ENCODE measurements around the gene ADNP2. TPM values are rescaled to one million over a fixed set of nuclear protein-coding genes. Genes with fewer than 3 reads are reported as not detected.

Gene ADNP2
- total RNA-seq, 1 experiment from 2014 or later, result 14.8 TPM

DNA sequence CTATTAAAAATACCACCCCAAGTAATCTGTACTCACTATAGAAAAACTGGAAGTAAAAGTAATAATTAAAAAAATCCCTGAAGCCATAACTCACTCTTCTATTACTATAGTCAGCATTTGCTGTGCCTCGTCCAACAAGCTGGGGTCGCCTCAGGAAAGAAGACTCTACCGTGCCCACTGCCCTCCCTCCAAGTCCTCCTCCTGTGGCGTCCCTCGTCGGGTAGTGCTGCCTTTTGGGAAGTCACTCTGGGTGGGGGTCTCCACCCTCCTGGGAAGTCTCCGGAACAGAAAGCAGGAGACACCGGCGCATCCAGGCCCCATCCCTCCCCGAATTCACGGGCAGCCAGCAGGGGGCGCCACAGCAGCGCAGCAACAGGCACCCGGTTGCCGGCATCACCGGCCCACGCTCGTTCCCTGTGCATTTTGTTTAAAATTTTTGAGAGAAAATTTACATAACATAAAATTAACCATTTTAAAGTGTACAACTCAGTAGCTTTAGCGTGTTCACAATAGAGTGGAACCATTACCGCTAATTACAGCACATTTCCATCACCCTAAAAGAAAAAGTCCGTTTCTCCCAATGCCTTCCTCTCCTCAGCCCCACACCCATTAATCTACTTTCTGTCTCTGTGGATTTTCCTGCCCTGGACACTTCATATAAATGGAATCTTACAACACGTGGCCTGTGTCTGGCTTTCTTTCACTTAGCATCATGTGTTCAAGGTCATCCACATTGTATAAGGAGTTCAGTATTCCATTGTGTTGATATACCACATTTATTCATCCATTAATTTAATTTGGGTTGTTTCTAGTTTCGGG, 62.2 kb downstream of the ADNP2 start:
- no peak for DNase-seq (ENCODE audit: low spot score)

DNA sequence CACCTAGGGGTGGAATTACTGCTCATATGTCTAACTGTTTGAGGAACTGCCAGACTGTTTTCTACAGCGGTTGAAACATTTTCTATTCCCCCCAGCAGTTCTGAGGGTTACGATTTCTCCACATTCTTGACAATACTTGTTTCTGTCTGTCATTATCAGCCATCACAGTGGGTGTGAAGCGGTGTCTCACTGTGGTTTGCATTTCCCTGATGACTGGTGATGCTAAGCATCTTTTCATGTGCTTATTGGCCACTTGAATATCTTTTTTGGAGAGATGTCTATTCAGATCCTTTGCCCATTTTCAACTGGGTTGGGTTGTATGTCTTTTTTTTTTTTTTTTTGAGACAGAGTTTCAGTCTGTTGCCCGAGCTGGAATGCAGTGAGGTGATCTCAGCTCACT, 63.0 kb downstream of the ADNP2 start:
- DNase-seq (ENCODE audit: low spot score), result no peak

DNA sequence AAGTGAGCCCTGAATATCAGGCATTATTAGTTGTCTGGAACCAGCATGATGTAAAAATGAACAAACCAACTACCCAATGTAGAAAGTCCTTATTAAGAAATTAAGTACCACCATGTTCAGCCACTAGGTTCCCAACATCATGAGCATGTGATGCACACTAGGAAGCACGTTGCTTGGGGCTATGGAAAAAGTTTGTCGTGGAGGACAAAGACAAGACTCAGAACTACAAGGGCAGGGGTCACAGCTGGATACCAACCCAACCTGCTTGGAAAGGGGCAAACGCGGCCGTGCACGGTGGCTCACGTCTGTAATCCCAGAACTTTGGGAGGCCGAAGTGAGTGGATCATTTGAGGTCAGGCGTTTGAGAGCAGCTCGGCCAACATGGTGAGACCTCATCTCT, 64.0 kb downstream of the ADNP2 start:
- DNase-seq (ENCODE audit: low spot score), result no peak

DNA sequence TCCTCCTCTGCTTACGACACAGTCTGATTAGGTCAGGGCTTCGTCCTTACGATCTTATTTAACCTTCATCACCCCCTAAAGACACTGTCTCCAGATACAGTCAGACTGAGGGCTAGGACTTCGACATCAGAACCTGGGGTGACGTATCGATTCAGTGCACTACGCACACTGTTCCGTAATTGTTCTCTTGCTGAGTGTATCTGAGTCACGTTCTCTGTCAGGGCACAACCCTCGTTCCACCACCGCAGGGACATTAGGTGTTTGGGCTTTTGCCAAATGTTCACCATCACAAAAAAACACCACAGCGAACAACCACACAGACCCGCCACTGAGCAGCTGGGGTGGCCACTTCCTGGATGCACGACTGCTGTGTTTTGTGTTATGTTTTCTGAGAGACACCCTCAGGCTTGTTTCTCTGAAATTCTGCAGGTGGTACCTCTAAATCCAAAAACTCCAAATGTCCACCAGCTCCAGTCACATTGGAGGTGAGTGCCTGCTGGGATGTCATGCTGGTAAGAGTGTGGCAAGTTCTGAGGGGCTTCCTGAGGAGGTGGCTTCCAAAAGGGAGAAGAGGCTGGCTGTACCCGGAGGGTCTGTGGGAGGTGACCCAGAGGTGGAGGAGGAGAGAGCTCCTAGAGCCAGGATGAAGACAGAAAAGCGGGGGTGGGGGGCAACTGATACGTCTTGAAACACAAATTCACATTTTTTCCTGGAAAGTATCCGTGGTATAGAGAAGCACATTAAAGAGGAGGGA, 66.6 kb downstream of the ADNP2 start:
- DNase-seq (ENCODE audit: low spot score), result no peak

DNA sequence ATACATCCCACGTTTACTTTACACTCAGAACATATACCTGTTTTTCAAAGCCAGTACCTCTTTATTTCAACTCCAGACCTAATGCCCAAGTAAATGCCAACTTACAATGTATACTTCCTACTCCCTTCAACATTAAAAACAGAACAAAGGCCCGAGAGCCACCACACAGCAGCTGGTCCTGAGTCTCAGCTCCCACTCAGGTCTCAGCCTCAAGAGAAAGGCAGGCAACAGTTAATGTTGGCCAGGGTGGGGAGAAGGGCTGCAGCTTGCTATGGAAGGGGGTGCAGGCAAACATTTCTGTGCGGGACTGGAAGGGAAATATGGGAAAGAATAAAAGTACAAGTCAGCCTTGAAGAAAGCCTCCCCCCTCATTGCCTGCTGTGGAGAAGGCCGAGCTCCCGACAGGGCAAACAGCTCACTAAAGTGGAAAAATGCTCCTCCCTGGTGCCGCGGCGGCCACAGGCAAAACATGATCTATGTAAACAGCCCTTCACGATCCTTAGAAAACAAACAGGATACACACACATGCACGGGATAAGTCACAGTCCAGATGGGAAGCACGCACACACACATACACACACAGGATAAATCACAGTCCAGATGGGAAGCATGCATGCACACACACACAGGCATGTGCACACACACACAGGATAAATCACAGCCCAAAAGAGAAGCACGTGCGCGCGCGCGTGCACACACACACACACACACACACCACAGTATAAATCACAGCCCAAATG, 67.4 kb downstream of the ADNP2 start:
- DNase-seq (ENCODE audit: low spot score), result no peak

DNA sequence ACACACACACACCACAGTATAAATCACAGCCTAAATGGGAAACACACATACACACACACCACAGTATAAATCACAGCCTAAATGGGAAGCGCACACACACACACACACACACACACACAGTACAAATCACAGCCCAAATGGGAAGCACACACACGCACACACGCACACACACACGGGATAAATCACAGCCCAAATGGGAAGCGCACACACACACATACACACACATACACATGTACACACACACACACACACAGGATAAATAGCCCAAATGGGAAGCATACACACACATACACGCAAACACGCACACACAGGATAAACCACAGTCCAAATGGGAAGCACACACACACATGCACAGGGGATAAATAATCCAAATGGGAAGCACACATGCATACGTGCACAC, 68.1 kb downstream of the ADNP2 start:
- no peak for DNase-seq (ENCODE audit: low spot score)

DNA sequence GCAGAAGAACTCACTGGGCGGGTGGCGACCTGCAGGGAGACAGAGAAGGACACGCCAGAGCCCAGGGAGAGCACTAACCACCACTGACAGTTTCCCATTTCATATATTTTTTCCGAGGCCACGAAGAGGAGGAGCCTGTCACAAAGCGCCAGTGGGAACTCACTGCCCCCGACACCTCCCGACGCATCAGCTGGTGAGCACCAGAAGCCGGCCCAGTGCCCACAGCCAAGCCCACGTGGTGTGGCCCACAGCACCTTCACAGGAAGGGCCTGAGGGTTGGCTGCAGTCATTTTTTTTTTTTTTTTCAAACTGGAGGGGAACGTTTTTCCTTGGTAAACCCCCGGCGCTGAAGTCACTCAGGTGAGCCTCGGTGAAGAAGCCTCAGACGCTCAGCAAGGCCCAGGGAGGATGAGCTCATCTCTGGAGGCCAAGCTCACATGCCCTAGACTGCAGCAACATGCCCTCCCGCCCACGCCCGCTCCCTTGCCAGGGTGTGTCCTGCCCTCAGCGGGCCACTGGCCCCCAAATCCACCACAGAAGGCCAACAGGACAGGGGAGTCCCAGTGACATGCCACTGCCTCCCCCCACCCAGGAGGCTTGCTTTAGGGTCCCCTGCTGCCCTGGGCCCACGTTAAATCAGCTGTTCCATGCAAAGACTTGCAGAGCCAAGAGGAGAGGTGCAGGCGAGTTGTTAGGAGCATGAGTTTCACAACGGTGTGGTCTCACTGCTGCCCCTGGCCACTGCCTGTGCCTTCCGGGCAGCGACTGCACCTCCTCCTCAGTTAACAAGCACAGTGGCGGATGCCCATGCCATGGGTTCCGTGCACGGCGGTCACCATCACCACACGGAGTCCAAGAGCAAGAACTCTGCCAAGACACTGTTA, 70.1 kb downstream of the ADNP2 start:
- DNase-seq (ENCODE audit: low spot score), result no peak

DNA sequence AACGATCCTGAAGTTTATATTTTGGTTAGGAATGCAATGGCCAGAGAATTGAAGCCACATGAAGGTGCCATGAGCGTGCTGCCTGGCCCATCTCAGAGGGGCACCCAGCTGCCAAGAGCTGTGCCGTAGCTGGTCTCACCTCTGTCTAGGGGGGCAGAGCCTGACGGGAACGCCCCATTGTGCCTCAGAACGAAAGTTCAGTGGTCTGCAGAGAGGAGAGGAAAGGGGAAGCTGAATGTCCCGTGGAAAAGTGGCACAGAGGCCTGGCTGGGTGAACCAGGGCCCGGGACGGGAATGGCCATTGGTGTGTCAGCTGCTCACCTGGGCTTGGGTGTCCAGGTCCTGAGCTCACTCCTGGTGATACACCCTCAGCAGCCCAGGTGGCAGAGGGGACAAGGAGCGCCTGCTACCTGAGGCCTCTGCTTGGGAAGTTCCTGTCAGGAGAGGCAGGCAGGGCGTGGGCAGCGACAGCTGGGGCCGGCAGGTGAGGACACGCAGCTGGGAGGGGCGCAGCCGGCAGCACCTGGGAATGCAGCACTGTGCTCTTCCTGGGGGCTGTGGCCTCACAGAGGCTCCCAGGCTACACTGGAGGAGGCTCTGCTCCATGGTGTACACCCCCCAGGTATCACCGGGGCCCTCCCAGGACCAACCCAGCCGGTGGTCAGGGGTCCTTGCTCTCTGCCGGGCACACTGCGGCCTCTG, 70.9 kb downstream of the ADNP2 start:
- DNase-seq (ENCODE audit: low spot score), result no peak

DNA sequence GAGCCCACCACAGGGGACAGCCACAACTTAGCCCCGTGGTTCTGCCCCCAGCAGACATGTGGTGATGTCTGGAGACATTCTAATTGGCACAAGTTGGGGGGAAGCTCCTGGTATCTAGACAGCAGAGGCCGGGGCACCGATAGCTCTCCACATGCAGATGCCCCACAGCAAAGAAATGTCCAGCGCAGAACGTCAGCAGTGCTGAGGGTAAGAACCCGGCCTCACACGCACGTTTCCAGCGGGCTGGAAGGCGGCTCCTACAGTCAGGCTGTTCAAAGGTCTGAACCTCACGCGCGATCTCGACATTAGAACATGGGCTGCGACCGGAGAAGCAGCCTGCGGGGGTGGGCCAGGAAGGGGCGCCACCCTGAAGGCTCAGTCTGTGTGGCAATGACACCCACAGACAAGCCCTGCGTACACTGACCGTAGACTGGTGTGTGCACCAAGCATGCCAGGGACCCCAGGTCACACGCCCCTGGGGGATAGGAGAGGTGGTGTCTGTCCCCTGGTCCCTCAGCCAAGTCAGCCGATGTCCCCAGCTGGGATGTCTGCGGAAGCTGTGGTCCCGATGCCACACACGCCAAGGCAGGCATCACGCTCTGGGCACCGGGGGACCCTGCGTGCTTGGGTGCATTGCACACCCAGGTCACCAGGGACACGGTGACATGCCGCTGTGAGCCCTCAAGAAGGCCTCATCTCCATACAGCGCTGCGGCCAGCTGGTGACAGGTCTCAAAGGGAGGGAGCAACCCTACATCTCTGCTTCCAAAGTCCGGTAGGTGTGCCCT, 71.9 kb downstream of the ADNP2 start:
- no peak for DNase-seq (ENCODE audit: low spot score)

DNA sequence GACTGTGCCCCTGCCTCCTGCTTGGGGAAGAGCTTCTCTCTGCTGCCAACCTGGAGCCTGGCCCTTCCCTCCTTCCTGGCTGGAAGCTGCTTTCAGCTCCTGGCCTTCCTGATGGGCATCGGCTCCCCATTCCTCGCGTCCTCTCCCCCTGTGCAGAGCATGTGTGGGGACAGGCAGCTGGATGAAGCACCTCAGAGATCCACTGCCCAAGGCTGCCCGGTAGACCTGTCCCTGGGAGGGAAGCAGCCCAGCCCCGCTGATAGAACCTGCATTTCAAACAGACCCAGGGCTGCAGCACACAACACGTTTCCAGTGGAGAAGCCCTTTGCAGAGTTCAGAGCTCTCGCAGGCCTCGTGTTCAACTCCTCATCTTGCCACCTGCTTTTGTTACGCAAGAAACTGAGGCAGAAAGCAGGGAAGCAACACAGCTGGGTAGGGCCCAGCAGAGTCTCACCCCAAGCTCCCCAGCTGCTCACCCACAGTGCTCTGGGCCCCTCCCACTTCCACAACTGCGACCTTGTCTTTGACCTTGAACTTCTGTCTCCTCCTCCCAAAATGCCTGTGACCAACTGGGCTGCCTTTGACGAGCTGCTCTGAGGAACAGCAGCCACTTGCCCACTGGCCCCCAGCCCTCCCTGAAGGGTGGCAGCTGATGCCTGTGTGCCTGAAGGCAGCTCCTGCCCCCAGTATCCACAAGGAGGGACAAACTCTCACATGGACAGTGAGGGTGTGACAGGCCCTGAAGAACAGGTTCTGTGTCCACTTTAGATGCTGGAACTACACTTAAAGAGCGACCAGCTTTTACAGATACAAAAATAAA, 72.8 kb downstream of the ADNP2 start:
- no peak for DNase-seq (ENCODE audit: low spot score)

DNA sequence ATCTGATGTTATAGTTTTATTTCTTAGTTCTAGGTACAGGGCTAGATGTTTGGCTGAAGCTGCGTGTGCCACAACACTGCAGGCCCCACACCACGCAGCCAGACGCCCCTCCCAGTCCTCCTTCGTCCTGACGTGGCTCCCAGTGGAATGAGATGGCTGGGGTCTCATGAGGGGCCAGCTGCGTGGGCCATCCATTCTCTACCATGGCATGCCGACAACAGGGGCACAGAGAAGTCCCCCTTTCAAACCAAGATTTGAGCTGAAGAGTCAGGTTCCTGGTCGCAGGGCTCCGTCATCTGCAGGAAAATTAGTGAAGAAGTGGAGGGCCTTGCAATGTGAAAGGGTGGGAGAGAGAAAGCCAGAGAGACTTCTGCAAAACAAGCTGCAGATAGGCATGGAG, 73.8 kb downstream of the ADNP2 start:
- no peak for DNase-seq (ENCODE audit: low spot score)

DNA sequence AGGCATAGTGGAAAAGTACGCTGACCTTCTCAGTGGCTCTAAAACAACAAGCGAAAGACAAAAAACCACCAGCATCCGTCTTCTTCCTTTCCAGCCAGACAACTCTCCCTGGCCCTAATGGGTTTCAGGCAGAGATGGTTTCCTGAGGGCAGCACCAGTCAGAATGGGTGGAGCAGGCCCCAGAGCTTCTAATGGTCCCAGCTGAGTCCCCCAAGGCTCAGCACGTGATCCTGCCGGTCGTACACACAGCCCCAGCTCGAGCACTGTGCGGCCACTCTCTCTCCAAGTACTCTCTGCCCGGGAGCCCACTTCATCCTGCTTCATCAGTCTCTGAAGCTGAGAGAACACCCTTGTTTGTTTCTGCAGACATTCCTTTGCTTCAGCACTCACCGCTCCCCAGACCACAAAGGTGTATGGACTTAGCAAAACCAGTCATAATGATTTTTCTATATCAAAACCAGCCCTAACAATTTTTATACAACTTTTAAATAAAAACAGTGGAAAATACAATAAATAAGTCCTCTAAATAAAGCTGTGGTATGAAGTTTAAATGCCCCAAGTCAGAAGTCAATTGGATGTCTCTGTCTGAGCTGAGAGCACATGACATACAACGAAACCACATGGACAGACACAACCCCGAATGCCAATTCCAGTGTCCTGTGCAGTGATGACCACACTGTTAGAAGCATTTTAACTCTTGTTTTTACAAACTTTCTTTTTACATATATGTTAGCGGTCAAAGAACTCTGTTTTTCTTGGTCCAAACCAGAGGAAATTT, 74.4 kb downstream of the ADNP2 start:
- no peak for DNase-seq (ENCODE audit: low spot score)

DNA sequence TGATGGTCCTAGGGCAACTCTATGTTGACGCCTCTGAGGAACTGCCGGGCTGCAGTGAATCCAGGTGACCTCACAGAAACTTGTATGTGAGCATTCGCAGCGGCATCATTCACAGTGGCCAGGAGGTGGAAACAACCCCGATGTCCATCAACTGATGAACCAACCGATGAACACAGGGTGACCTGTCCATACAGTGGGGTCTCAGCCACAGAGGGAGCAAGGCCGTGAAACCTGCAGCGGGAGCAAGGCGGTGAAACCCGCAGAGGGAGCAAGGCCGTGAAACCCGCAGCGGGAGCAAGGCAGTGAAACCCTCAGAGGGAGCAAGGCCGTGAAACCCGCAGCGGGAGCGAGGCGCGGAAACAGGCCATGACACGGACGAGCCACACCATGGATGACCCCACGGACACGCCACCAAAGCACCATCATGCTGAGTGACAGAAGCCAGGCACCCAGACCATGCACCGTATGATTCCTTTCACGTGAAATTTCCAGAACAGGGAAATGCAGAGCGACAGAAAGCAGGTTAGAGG, 75.2 kb downstream of the ADNP2 start:
- no peak for DNase-seq (ENCODE audit: low spot score)

DNA sequence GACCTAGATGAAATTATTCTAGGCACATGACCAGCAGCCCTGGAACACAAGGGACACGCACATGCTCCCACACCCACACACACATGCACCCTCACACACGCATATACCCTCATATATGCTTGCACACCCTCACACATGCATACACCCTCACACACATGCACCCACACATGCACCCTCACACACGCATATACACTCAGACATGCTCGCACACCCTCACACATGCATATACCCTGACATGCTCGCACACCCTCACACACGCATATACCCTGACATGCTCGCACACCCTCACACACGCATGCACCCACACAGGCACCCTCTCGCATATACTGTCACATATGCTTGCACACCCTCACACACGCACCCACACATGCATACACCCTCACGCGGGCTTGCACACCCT, 76.5 kb downstream of the ADNP2 start:
- no peak for DNase-seq (ENCODE audit: low spot score)

DNA sequence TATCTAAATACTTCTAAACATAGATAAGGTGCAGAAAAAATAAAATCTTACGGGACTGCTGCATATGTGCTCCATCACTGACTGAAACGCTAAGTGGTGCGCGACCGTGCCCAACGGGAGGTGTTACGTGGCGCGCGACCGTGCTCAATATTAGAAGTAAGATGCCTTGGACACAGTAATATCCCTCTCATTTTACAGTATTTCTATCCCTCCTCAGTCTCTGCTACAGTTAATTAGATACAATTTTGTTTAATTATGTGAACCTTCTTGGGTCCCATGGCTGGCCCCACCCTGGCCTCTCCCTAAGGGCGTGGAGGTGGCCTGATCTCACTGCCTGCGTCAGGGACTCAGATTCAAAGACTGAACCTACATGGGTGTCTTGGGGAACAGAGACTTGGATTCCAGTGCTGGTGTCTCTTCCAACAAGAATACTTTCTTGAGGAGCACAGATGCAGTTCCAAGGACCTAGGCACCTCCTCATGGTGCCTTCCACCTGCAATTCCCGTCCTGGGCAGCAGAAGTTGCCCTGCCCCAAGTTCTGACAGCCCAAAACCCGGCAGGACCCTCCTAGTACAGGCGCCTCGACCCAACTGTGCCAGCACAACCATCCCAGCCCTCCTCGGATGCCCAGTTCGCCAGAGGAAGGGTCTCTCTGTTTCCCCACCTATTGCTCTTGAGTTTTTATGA, 79.0 kb downstream of the ADNP2 start:
- no peak for DNase-seq (ENCODE audit: low spot score)

DNA sequence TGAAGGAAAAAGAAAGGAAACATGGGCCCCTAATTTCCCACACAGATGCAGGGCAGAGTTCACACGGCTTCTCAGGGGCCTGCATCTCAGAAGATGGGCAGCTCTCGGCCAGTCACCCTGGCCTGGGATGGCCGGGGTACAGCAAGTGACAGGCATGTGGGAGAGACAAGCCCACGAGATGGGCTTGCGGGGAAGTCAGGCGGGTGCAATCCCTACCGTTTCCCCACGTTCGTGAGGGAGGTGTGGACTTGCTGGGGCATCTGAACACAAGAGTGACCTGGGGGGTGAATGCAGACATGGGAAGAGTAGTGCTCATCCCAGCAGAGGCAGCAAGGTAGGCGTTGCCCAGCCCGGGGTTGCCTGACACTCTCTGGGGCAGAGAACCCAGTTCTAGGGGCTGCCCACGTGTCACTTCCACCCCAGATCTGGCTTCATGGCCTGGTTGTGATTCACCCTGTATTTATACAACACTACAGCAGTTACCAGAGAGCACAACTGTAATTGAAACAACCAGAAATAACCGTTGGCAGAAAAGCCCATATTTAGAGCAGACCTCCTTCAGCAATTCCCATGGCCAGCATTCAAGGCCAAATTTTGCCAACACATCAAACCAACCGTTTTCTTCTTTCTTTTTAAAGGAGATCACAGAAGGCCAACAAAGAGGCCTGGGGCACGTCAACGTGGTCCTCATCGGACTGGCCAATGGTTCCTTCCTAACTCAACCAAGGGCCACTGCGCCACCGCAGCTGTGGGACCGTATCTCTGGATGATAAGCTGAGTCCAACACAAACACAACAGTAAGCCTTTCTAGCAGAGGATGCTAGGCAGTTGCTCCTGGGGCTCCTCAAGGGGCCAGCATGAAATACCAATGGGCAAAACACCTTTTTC, 79.8 kb downstream of the ADNP2 start:
- no peak for DNase-seq (ENCODE audit: low spot score)

DNA sequence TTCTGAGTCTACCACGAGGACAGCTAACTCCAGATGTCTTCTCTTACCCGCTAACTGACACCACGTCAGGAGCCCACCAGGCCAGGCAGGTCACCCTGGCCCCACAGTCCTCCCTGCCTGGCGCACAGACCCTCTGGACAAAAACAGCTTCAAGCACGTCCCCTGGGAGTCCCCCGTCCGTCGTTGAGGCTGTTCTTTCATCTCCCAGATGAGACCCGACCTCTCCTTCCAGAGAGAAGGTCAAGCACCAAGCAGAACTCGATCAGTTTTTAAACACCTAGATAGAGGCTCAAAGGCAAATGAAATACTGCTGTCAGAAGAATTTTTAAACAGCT, 80.4 kb downstream of the ADNP2 start:
- no peak for DNase-seq (ENCODE audit: low spot score)

All from HT-29 (cell line).